Keratinocyte (primary cell): ENCODE measurements around the gene DOP1B. TPM values are rescaled to one million over a fixed set of nuclear protein-coding genes. Genes with fewer than 3 reads are reported as not detected.

Experiments used
- DNase-seq: peaks from one replicate; pipeline ENCODE4 v3.0.0-alpha.2; 2011; ENCODE audit warnings: low read depth, missing footprints, low spot score
- FAIRE-seq: peaks from 2 replicates; lab custom pipeline; 2011; peaks lifted over from hg19 to GRCh38; lab: Jason Lieb, UNC
- H2AFZ ChIP-seq: 2 replicates; pipeline ENCODE4 v1.6.0; 2012; ENCODE audit warnings: low read length, control low read depth, inconsistent platforms; ENCODE audit not compliant: control insufficient read depth
- H3K27ac ChIP-seq: 2 replicates; pipeline ENCODE4 v1.5.1; 2011; ENCODE audit warnings: low read length; ENCODE audit not compliant: control insufficient read depth, insufficient read depth
- H3K27me3 ChIP-seq: 3 replicates; pipeline ENCODE4 v1.6.0; 2011; ENCODE audit warnings: low read length; ENCODE audit not compliant: control insufficient read depth, insufficient read depth; ENCODE audit errors: extremely low read depth
- H3K36me3 ChIP-seq, 2 experiments: 2 replicates in 1 of 2; 3 replicates in 1 of 2; pipeline ENCODE4 v1.5.1; 2011; ENCODE audit warnings: low read length in 2 of 2, mild to moderate bottlenecking in 1 of 2; ENCODE audit not compliant: control insufficient read depth in 2 of 2, insufficient read depth in 2 of 2; ENCODE audit errors: extremely low read depth in 1 of 2
- H3K4me1 ChIP-seq: 3 replicates; pipeline ENCODE4 v1.5.1; 2011; ENCODE audit warnings: low read length; ENCODE audit not compliant: control insufficient read depth, insufficient read depth; ENCODE audit errors: extremely low read depth
- H3K4me2 ChIP-seq: 3 replicates; pipeline ENCODE4 v1.6.0; 2011; ENCODE audit warnings: low read depth, low read length; ENCODE audit not compliant: control insufficient read depth, insufficient read depth; ENCODE audit errors: extremely low read depth
- H3K4me3 ChIP-seq, 3 experiments: fragments of 200-600 bp in 1 of 3; sonication (generic) in 1 of 3; 2 replicates in 2 of 3; 3 replicates in 1 of 3; pipeline ENCODE4 v1.5.1; 2011 to 2016; ENCODE audit warnings: low read length in 3 of 3, mild to moderate bottlenecking in 3 of 3, control low read depth in 2 of 3, inconsistent platforms in 1 of 3, low read depth in 1 of 3, mixed read lengths in 1 of 3, mixed run types in 1 of 3, moderate library complexity in 1 of 3; ENCODE audit not compliant: control insufficient read depth in 2 of 3, insufficient read depth in 2 of 3; ENCODE audit errors: extremely low read depth in 1 of 3
- H3K79me2 ChIP-seq: 2 replicates; pipeline ENCODE4 v1.6.0; 2012; ENCODE audit warnings: low read length; ENCODE audit not compliant: control insufficient read depth, insufficient read depth
- H3K9ac ChIP-seq: 3 replicates; pipeline ENCODE4 v1.6.0; 2011; ENCODE audit warnings: low read length; ENCODE audit not compliant: control insufficient read depth, insufficient read depth; ENCODE audit errors: extremely low read depth
- H3K9me1 ChIP-seq: 3 replicates; pipeline ENCODE4 v1.6.0; 2011; ENCODE audit warnings: low read length; ENCODE audit not compliant: control insufficient read depth, insufficient read depth; ENCODE audit errors: extremely low read depth
- H3K9me3 ChIP-seq: 2 replicates; pipeline ENCODE4 v1.5.1; 2012; ENCODE audit warnings: low read depth, low read length; ENCODE audit not compliant: control insufficient read depth
- H4K20me1 ChIP-seq: 3 replicates; pipeline ENCODE4 v1.6.0; 2011; ENCODE audit warnings: low read length; ENCODE audit not compliant: control insufficient read depth, insufficient read depth; ENCODE audit errors: extremely low read depth
- CTCF ChIP-seq, 3 experiments: IDR thresholded peaks in 1 of 3; conservative IDR thresholded peaks in 1 of 3; optimal IDR thresholded peaks in 1 of 3; 2 replicates in 2 of 3; 3 replicates in 1 of 3; pipeline versions ENCODE3 to v1.5.1; 2011; ENCODE audit warnings: low read length in 3 of 3, mild to moderate bottlenecking in 3 of 3, moderate library complexity in 2 of 3, control low read depth in 1 of 3, inconsistent platforms in 1 of 3; ENCODE audit not compliant: insufficient read depth in 2 of 3; ENCODE audit errors: extremely low read depth in 1 of 3
- EZH2 ChIP-seq: IDR thresholded peaks from one replicate; pipeline ENCODE4 v1.6.1; 2012; ENCODE audit warnings: inconsistent platforms, mild to moderate bottlenecking, low read length, moderate library complexity
- dilution Hi-C: fragments of 300-500 bp; cut with MboI; formaldehyde crosslinking; loops from one replicate; pipeline ENCODE4 v1.7.0; 2020; ENCODE audit warnings: low sequenced_read_pairs; ENCODE audit not compliant: extremely low pct_ligation_motif_present
- polyA plus RNA-seq, 5 experiments: library from polyadenylated mRNA; depleted of rRNA in 3 of 5; stranded (reverse) in 3 of 5; stranded (forward) in 1 of 5; unstranded in 1 of 5; fragments of >200 nt; gene quantifications; 1 replicate in 1 of 5; 2 replicates in 3 of 5; 3 replicates in 1 of 5; pipeline versions ENCODE4 v1.2.1 to v1.2.3, GENCODE V29; 2011 to 2012; ENCODE audit warnings: missing spikeins in 2 of 5, low read depth in 1 of 5, low replicate concordance in 1 of 5

DOP1B gene
- polyA plus RNA-seq, 1 donor (not counting 4 experiments of a cell fraction or from before 2014, with no cell fraction given): 2.9 TPM

- DNase-seq: no peak
- H3K4me1 ChIP-seq: peaks cover 45% of the 10 kb centered on the region
- no peak for FAIRE-seq
- TF ChIP-seq CTCF (optimal IDR thresholded peaks at IDR 0.05 in 1 of 3, IDR thresholded peaks at IDR 0.05 in 1 of 3, conservative IDR thresholded peaks at IDR 0.05 in 1 of 3; ENCODE audit: extremely low read depth in 1 of 3, insufficient read depth in 2 of 3, low read length in 3 of 3) (no peak), EZH2 (no peak)
- no peaks in the 10 kb centered on the region for H3K36me3 ChIP-seq
- no peaks in the 10 kb centered on the region for H3K79me2 ChIP-seq
- H3K4me2 ChIP-seq: no peak overlapping the region
- no peak overlapping the region for H3K4me3 ChIP-seq
- H3K9me1 ChIP-seq: no peaks in the 10 kb centered on the region
- H3K9me3 ChIP-seq: no peaks in the 10 kb centered on the region
- H3K27ac ChIP-seq: no peak overlapping the region
- H3K9ac ChIP-seq: no peak overlapping the region
- H2AFZ ChIP-seq: no peak overlapping the region
- H3K27me3 ChIP-seq: no peaks in the 10 kb centered on the region
- no peaks in the 10 kb centered on the region for H4K20me1 ChIP-seq
- dilution Hi-C loops: no loop called here
These were observed 48.4 kb downstream of the DOP1B start for GRCh38 chr21:36204980-36205379.

GRCh38 chr21:36205962-36206361 lies 49.3 kb downstream of the DOP1B start:
- Histone ChIP-seq H4K20me1 (no peaks in the 10 kb centered on the region), H3K27ac (no peak overlapping the region), H3K9me1 (no peaks in the 10 kb centered on the region), H3K4me2 (no peak overlapping the region), H3K4me3 (no peak overlapping the region), H2AFZ (no peak overlapping the region), H3K27me3 (no peaks in the 10 kb centered on the region), H3K36me3 (no peaks in the 10 kb centered on the region), H3K9ac (no peak overlapping the region), H3K79me2 (no peaks in the 10 kb centered on the region), H3K9me3 (no peaks in the 10 kb centered on the region), H3K4me1 (peaks cover 52% of the 10 kb centered on the region)
- no peak for FAIRE-seq
- no peak for TF ChIP-seq EZH2
- TF ChIP-seq CTCF (optimal IDR thresholded peaks at IDR 0.05 in 1 of 3, IDR thresholded peaks at IDR 0.05 in 1 of 3, conservative IDR thresholded peaks at IDR 0.05 in 1 of 3; ENCODE audit: extremely low read depth in 1 of 3, insufficient read depth in 2 of 3, low read length in 3 of 3): no peak
- dilution Hi-C loops: no loop called here
- no peak for DNase-seq

Other genes starting within 250 kb of the DOP1B start
- 15.1 to 16.8 TPM (median 15.8 TPM) in 3 replicates for gene SETD4, start 96.3 kb upstream of the DOP1B start, polyA plus RNA-seq
- 188 to 269 TPM (median 207 TPM) in 3 replicates for gene CBR1, start 86.8 kb upstream of the DOP1B start, polyA plus RNA-seq
- gene CBR3, start 21.7 kb upstream of the DOP1B start, polyA plus RNA-seq: 0.70 to 1.8 TPM (median 1.3 TPM) in 3 replicates
- gene MORC3, start 163.4 kb downstream of the DOP1B start, polyA plus RNA-seq: 21.4 to 38.1 TPM (median 25.7 TPM) in 3 replicates
- 1.4 to 6.8 TPM (median 6.8 TPM) in 3 replicates for gene CHAF1B, start 228.6 kb downstream of the DOP1B start, polyA plus RNA-seq